Muscle layer of duodenum (tissue), 2 donors: ENCODE measurements around the gene EHBP1L1.

ENCODE experiments used
- H3K27ac ChIP-seq: one replicate; pipeline ENCODE4 v1.7.0; 2013; ENCODE audit warnings: mild to moderate bottlenecking, low read length
- H3K27me3 ChIP-seq: one replicate; pipeline ENCODE4 v1.7.0; 2013; ENCODE audit warnings: low read depth, mild to moderate bottlenecking, control low read depth, low read length
- H3K36me3 ChIP-seq, 2 donors: one replicate each; pipeline ENCODE4 v1.7.0; 2013; ENCODE audit warnings: low read length in 2 of 2, control low read depth in 1 of 2, mild to moderate bottlenecking in 1 of 2; ENCODE audit not compliant: insufficient read depth in 2 of 2, control insufficient read depth in 1 of 2
- H3K4me1 ChIP-seq, 2 donors: one replicate each; pipeline ENCODE4 v1.7.0; 2013; ENCODE audit warnings: low read length in 2 of 2, mild to moderate bottlenecking in 2 of 2, control low read depth in 1 of 2, moderate library complexity in 1 of 2; ENCODE audit not compliant: insufficient read depth in 2 of 2, control insufficient read depth in 1 of 2
- H3K4me3 ChIP-seq, 2 donors: one replicate each; pipeline ENCODE4 v1.7.0; 2013; ENCODE audit warnings: low read length in 2 of 2, low read depth in 1 of 2, mild to moderate bottlenecking in 1 of 2
- H3K9me3 ChIP-seq, 2 donors: one replicate each; pipeline ENCODE4 v1.7.0; 2013; ENCODE audit warnings: low read length in 2 of 2, control low read depth in 1 of 2, mild to moderate bottlenecking in 1 of 2; ENCODE audit not compliant: control insufficient read depth in 1 of 2
- donor health status: healthy.

EHBP1L1 gene

DNA sequence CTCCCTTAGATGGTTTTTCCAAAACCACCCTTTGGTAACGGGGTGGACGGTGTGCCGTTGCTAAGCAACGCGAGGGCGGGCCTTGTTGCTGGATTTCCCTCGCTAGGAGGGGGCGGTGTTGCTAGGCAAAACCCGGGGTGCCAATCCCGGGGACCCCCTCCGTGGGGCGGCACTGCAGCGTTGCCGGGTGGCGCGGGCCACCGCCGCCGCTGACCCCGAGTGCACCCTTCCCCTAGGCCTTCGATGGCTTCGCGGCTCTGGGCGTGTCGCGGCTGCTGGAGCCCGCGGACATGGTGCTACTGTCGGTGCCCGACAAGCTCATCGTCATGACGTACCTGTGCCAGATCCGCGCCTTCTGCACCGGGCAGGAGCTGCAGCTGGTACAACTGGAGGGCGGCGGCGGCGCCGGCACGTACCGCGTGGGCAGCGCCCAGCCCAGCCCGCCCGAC, 8.9 kb downstream of the EHBP1L1 start:
- H3K9me3 ChIP-seq: no peaks in the 10 kb centered on the region
- peaks cover 27 to 40% of the 10 kb centered on the region in 2 donors for H3K36me3 ChIP-seq
- H3K4me1 ChIP-seq: peaks cover 16 to 53% of the 10 kb centered on the region in 2 donors
- H3K27me3 ChIP-seq: no peaks in the 10 kb centered on the region
- no peak overlapping the region for H3K27ac ChIP-seq
- no peak overlapping the region for H3K4me3 ChIP-seq

DNA sequence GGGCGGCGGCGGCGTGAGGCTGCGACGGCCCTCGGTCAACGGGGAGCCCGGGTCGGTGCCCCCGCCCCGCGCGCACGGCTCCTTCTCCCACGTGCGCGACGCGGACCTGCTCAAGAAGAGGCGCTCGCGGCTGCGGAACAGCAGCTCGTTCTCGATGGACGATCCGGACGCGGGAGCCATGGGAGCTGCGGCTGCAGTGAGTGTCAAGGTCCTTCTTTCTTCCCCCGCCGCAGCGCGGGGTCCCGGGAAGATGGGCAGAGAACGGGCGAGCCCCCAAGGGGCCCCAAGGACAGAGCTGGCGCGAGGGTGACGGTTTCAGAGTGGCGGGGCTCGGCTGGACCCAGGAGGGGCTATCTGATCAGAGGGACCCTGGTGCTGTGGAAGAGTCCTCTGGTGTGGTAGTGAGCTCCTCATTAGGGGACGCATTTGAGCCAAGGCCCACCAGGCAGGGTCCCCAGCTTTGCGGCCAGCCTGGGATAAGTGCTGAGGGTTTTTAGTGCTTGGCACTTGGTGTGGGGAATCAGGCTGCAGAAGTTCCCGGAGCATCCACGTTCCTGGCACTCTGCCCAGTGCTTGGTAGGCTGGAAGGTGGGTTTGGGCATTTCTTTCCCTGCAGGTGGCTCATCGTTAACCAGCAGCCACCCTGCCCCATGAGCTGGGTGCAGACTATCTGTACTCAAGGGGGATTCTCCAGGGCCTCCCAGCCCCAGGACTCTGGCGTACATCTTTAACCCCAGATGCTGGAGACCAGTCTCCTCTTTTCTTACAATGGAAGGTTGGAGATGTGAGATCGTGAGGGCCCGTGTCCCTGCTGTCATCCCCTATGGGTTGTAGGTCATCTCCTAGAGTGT, 9.8 kb downstream of the EHBP1L1 start:
- no peaks in the 10 kb centered on the region for H3K9me3 ChIP-seq
- no peak overlapping the region for H3K4me3 ChIP-seq
- H3K27ac ChIP-seq: no peak overlapping the region
- H3K36me3 ChIP-seq: peaks cover 22 to 40% of the 10 kb centered on the region in 2 donors
- no peaks in the 10 kb centered on the region for H3K27me3 ChIP-seq
- peaks cover 16 to 60% of the 10 kb centered on the region in 2 donors for H3K4me1 ChIP-seq

DNA sequence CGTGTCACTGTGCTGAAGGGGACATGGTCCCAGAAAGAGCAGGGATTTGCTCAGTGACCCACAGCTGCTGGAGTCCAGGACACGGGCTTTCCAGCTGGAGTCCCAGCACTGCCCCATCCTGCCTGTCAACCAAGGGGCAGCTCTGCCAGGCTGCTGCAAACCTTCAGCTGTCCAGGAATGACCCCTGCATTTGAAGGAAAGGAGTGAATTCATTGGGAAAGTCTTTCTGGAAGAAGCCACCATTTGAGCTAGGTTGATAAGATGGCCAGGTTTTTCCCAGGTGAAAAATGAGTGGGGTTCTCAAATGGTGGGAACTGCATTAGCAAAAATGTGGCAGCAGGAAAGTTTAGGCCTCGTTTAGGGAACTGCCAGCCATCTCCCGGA, 10.4 kb downstream of the EHBP1L1 start:
- no peak overlapping the region for H3K4me3 ChIP-seq
- H3K27me3 ChIP-seq: no peaks in the 10 kb centered on the region
- no peak overlapping the region for H3K27ac ChIP-seq
- H3K4me1 ChIP-seq: peaks cover 16 to 60% of the 10 kb centered on the region in 2 donors
- H3K36me3 ChIP-seq: peaks cover 19 to 36% of the 10 kb centered on the region in 2 donors
- no peaks in the 10 kb centered on the region for H3K9me3 ChIP-seq

DNA sequence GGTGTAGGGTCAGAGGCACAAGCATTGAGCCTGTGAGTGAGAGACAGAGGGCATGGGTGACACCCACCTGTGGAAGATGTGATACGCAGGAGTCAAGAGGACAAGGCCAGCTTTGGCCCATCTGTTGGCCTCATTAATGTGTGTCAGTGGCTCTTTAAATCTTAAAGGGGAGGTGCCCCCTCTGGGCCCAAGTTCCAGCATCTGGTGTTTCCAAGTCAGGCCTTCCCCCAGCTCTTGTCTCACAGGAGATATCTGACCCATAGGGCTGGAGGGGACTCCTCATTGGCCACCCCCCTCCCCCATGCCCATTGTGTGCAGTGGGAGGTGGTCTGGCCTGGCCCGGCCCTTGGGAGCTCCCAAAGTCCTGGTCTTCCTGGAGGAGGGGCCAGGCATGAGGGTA, 10.8 kb downstream of the EHBP1L1 start:
- H3K27me3 ChIP-seq: no peaks in the 10 kb centered on the region
- peaks cover 16 to 60% of the 10 kb centered on the region in 2 donors for H3K4me1 ChIP-seq
- no peaks in the 10 kb centered on the region for H3K9me3 ChIP-seq
- peaks cover 18 to 35% of the 10 kb centered on the region in 2 donors for H3K36me3 ChIP-seq
- H3K27ac ChIP-seq: no peak overlapping the region
- H3K4me3 ChIP-seq: peak overlapping the region in 1 of 2 donors; percentile 17

DNA sequence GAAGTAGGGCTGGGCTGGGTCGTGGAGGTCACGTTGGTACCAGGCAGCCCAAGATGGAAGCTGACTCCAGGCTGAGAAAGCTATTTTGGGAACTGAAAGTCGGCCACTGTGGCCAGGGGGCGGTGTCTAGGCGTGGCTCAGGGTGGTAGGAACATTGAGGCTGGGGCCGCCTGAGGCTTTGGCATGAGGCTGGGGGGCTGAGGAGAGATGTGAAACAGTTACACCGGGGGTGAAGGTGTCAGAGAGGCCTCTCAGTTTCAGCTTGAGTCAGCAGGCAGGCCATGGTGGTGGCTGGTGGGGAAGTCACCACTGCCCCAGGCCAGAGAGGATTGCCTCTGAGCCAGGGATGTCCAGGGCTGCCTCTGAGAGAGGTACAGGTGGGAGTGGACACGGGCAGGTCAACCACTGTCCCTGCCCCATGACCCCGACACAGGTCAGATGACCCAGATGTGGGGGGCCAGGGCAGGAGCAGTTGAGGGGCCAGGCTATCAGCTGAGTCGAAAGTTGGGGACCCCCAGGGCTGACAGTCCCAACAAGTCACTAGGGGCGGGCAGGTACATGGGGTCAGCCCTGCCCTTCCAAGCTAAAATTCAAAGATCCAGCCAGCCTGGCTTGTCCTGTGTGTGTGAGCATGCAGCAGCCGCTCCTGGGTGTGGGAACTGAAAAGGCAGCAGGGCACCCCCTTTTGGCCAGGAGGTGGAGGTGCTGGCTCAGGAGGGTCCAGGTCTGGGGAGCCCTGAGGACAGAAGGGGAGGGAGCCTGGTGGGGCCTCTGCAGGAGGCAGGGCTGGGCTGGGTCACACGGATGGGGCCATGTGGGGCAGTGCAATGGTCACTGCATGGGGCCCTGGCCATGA, 12.6 kb downstream of the EHBP1L1 start:
- H3K4me1 ChIP-seq: peaks cover 18 to 71% of the 10 kb centered on the region in 2 donors
- H3K9me3 ChIP-seq: no peaks in the 10 kb centered on the region
- no peaks in the 10 kb centered on the region for H3K27me3 ChIP-seq
- peak overlapping the region; percentile 79 for H3K27ac ChIP-seq
- peaks cover 13 to 44% of the 10 kb centered on the region in 2 donors for H3K36me3 ChIP-seq
- H3K4me3 ChIP-seq: no peak overlapping the region

DNA sequence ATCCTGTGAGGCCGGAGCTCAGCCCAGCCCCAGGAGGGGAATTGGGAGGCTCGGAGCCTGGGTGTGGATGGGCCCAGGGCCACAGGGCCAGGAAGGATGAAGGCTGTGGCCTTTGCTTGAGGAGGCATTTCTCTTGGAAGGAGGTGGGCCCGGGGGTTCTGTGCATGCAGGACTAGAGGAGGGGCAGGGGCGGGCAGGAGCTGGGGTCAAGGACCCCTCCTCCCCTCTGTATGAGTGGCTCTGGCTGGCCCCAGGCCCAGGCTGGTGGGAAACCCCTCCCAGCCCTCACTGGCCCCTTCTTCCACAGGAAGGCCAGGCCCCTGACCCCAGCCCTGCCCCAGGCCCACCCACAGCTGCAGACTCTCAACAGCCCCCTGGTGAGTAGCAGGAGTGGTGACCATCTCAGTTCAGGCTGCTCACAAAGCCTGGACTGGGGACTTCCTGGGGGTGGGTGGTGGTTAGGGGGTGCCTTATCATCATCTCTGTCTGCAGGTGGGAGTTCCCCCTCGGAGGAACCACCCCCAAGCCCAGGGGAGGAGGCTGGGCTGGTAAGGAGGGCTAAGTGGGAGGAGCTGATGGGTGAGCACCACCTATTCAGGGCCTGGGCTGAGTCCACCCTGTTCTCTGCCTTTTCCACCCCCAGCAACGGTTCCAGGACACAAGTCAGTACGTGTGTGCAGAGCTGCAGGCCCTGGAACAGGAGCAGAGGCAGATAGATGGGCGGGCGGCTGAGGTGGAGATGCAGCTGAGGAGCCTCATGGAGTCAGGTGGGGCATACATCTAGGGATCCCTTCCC, 13.8 kb downstream of the EHBP1L1 start:
- peaks cover 20 to 72% of the 10 kb centered on the region in 2 donors for H3K4me1 ChIP-seq
- H3K36me3 ChIP-seq: peaks cover 13 to 44% of the 10 kb centered on the region in 2 donors
- no peak overlapping the region for H3K27ac ChIP-seq
- H3K27me3 ChIP-seq: no peaks in the 10 kb centered on the region
- no peaks in the 10 kb centered on the region for H3K9me3 ChIP-seq
- H3K4me3 ChIP-seq: no peak overlapping the region

DNA sequence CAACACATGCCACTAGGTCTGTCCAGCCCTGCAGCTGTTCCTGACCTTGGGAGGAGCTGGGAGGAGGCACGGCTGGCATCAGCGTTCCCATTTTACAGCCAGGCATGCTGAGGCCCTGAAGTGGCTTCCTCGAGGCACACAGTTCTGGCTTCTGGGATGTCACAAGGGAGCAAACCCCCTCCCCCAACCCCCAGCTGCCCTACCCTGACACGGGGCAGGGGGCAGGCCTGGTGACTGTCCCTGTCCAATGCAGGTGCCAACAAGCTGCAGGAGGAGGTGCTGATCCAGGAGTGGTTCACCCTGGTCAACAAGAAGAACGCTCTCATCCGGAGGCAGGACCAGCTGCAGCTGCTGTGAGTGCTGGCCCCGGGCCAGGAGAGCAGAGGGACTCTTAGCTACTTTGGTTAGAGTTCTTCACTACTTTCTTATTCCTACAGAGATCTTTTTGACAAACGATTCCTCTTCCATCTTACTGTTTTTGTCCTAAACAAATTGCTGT, 14.4 kb downstream of the EHBP1L1 start:
- peaks cover 20 to 73% of the 10 kb centered on the region in 2 donors for H3K4me1 ChIP-seq
- H3K27ac ChIP-seq: no peak overlapping the region
- no peak overlapping the region for H3K4me3 ChIP-seq
- H3K9me3 ChIP-seq: no peaks in the 10 kb centered on the region
- H3K27me3 ChIP-seq: no peaks in the 10 kb centered on the region
- H3K36me3 ChIP-seq: peaks cover 13 to 44% of the 10 kb centered on the region in 2 donors

DNA sequence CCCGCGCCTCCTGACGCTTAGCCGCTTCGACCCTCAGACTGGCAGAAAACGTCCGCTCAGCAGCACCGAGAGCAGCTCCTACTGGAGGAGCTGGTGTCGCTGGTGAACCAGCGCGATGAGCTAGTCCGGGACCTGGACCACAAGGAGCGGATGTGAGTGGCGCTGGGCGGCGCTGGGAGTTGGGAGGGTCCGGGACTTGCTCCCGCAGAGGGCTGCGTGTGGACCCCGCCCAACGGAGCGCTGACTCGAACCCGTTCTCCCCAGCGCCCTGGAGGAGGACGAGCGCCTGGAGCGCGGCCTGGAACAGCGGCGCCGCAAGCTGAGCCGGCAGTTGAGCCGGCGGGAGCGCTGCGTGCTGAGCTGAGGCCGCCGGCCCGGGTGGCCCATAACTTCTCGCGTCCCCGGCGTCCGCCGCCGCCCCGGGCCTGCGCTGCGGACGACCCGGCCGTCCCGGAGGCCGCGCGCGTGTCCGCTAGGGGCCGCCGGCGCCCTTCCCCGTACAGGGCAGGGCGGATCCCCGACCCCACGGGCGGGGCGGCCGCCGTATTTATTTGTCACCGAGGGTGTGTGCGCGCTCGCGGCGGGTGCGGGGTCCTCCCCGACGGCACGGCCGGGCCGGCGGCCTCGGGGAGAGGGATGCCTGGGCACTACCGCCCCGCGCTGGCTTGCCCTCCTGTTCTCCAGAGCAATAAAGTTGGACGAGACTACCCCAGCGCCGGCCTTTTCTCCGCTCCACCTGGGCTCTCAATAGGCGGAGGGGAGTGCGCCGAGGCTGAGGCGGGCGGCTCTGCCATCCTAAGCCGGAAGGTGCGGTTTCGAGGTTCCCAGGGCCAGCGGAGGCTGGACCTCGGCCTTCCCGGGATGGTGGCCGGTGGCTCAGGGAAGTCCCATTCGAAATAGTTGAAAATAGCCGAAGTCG, 16.3 kb downstream of the EHBP1L1 start:
- H3K27me3 ChIP-seq: no peaks in the 10 kb centered on the region
- H3K4me3 ChIP-seq: no peak overlapping the region
- H3K9me3 ChIP-seq: no peaks in the 10 kb centered on the region
- H3K36me3 ChIP-seq: peaks cover 4 to 31% of the 10 kb centered on the region in 2 donors
- H3K4me1 ChIP-seq: peaks cover 13 to 58% of the 10 kb centered on the region in 2 donors
- no peak overlapping the region for H3K27ac ChIP-seq

DNA sequence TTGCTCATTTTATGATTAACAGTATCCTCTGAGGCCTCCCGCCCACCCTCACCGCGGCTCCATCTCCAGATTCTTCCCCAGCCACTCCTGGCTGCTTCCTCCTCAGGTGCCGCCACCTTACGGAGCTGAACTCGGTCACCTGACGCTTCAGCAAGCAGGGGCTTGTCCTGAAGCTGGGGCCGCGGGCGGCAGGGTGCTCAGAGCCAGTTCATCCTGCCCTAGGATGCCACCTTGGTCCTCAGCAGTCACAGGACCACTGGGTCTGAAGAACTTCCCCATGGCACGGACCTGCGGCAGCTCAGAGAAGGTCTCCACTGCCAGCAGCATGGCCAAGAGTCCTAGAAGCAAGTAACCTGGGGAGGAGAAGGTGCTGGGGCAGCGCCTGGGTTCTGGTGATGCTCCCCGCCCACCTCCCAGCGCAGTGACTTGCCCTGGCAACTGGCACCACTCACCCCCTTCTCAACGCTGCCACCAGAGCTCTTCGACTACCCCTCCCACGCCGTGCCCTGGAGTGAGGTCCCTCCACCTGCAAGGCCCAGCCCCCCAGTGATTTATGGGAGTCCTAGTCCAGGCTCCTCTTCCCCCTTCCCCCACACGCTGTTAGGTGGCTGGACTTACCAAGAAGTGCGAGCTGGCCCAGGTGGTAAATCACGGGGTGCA, 17.1 kb downstream of the EHBP1L1 start:
- Histone ChIP-seq H3K27ac (no peak overlapping the region), H3K27me3 (no peaks in the 10 kb centered on the region), H3K36me3 (peaks cover 8 to 38% of the 10 kb centered on the region in 2 donors), H3K4me3 (no peak overlapping the region), H3K4me1 (peaks cover 5 to 50% of the 10 kb centered on the region in 2 donors), H3K9me3 (no peaks in the 10 kb centered on the region)
